ENCODE data around the gene SLC51A. TPM values are rescaled to one million over a fixed set of nuclear protein-coding genes. Genes with fewer than 3 reads are reported as not detected.

The SLC51A gene
- total RNA-seq, 4 donors from 2014 or later, result not detected

DNA sequence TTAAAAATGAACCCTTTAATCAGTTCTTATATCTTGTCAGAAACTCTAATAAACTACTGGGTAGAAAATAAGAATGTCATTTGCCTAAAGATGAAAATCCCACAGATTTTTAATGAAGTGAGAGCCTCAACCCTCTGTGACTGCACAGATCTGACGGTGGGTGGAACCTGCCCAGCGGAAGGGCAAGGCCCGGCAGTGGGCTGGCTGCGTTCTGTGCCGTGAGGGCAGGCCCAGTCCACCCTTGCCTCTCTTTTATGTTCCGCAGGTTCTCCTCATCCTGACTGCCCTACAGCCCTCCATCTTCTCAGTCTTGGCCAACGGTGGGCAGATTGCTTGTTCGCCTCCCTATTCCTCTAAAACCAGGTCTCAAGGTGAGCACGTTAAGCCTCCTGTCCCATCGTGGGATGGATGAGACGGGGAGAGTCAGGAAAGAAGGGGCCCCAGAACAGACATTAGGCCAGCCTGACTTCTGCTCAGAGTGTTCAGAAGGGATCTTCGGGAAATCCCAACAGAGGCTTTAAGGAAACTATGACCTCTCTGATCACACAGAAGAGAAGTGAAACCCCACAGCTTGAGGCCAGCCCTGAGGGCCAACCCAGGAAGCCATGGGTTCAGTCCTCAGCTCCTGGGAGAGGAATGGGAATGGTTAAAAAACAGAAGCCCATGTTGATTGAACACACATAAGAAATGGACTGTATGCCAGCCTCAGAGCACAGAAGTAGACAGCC, 16.0 kb downstream of the SLC51A start:
- 91% methylated on average over 4 to 11 of the region's 12 CpGs for WGBS, 2 donors (ENCODE audit: low coverage in 1 of 2)
- Histone ChIP-seq H3K4me3 (no peak overlapping the region), H3K36me3 (peaks cover 0 to 11% of the 10 kb centered on the region in 2 donors), H3K4me1 (peaks cover 0 to 4% (median 0%) of the 10 kb centered on the region in 3 donors), H3K27ac (no peak overlapping the region), H3K27me3 (no peaks in the 10 kb centered on the region), H3K9me3 (no peaks in the 10 kb centered on the region)
- no peak for TF ChIP-seq EP300 (IDR thresholded peaks at IDR 0.05)
- TF ChIP-seq POLR2AphosphoS5 (IDR thresholded peaks at IDR 0.05), result no peak
- TF ChIP-seq, protein P1, sequence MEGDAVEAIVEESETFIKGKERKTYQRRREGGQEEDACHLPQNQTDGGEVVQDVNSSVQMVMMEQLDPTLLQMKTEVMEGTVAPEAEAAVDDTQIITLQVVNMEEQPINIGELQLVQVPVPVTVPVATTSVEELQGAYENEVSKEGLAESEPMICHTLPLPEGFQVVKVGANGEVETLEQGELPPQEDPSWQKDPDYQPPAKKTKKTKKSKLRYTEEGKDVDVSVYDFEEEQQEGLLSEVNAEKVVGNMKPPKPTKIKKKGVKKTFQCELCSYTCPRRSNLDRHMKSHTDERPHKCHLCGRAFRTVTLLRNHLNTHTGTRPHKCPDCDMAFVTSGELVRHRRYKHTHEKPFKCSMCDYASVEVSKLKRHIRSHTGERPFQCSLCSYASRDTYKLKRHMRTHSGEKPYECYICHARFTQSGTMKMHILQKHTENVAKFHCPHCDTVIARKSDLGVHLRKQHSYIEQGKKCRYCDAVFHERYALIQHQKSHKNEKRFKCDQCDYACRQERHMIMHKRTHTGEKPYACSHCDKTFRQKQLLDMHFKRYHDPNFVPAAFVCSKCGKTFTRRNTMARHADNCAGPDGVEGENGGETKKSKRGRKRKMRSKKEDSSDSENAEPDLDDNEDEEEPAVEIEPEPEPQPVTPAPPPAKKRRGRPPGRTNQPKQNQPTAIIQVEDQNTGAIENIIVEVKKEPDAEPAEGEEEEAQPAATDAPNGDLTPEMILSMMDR (IDR thresholded peaks at IDR 0.05), result no peak
- TF ChIP-seq POLR2A (IDR thresholded peaks at IDR 0.05), result no peak
- ATAC-seq, result no peak

DNA sequence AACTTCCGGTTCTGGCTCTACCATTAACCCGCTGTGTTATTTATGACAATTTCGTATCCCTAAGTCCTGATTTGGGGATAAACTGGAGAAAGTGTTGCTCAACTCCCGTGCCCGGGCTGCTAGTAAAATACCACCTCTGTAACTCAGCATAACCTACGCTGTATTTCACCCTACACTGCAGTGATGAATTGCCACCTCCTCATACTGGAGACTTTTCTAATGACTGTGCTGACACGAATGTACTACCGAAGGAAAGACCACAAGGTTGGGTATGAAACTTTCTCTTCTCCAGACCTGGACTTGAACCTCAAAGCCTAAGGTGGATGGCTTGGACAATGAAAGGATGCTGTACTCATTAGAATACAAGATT, 16.5 kb downstream of the SLC51A start:
- H3K4me1 ChIP-seq, result no peaks in the 10 kb centered on the region
- H3K9me3 ChIP-seq, result no peaks in the 10 kb centered on the region
- H3K4me3 ChIP-seq, result no peak overlapping the region
- H3K27ac ChIP-seq, result no peak overlapping the region
- 80 to 89% methylated on average over 7 to 8 of the region's 8 CpGs for WGBS, 2 donors (ENCODE audit: low coverage in 1 of 2)
- ATAC-seq, result no peak
- TF ChIP-seq, protein P1 (IDR thresholded peaks at IDR 0.05), result no peak
- TF ChIP-seq POLR2A (IDR thresholded peaks at IDR 0.05) (no peak), EP300 (IDR thresholded peaks at IDR 0.05) (no peak), POLR2AphosphoS5 (IDR thresholded peaks at IDR 0.05) (no peak)
- H3K27me3 ChIP-seq, result no peaks in the 10 kb centered on the region
- peaks cover 0 to 17% of the 10 kb centered on the region in 2 donors for H3K36me3 ChIP-seq

DNA sequence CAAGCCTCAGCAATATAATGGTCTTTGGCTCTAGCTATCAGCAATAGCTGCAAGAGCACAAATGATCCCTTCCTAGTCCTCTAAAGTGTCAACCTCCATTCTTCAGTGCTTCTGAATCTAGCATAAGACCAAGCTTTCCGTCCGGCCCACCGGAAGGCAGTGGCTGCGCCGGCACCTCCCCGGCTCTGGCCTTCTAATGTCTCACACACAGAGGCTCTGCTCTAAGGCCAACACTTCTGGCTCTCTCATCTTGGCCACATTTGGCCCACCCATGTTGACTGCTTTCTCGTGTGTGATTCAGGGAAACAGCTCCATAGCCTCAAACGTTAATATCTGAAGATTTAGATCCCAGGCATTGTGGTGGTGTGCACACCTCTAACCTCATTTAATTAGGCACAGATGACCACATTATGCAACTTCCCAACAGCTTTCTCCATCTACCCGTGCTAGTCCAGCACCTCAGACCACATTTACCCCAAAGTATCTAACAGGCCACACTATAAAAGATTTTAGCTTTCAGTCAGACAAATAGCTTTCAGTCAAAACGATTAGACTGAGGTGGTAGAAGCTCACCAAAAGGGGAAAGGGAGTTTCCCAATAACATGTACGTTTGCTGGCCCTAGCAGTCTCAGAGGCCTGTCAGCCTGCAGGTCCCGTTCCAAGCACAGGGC, 19.3 kb downstream of the SLC51A start:
- no peaks in the 10 kb centered on the region for H3K9me3 ChIP-seq
- WGBS, 2 donors (ENCODE audit: low coverage in 1 of 2), result 45 to 49% methylated on average over 4 to 6 of the region's 12 CpGs
- peaks cover 0 to 44% of the 10 kb centered on the region in 2 donors for H3K36me3 ChIP-seq
- ATAC-seq, result peak; percentile 55
- H3K27me3 ChIP-seq, result no peaks in the 10 kb centered on the region
- no peaks in the 10 kb centered on the region for H3K4me1 ChIP-seq
- no peak overlapping the region for H3K4me3 ChIP-seq
- H3K27ac ChIP-seq, result no peak overlapping the region
- no peak for TF ChIP-seq POLR2AphosphoS5 (IDR thresholded peaks at IDR 0.05)
- no peak for TF ChIP-seq EP300 (IDR thresholded peaks at IDR 0.05)
- TF ChIP-seq, protein P1 (IDR thresholded peaks at IDR 0.05), result no peak
- no peak for TF ChIP-seq POLR2A (IDR thresholded peaks at IDR 0.05)

DNA sequence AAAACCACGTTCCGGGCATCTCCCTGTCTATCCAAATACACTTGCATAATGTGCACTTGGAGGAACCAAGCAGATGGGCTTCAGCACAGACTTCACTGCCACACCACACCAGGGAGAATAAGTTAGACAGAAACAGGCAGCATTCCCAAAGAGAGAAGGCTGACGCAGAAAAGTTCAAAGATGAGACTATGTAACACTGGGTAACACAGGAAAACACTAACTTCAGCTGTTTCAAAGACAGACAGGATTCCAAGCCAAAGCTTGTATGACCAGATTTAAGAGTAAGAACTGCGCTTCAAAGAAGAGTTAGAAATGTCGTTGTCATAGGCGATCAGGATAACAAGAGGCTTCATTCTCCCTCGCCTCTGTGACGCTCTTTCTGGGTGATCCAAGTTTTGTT, 19.9 kb downstream of the SLC51A start:
- 64 to 85% methylated on average over 8 of the region's 8 CpGs for whole genome bisulfite sequencing, 2 donors (ENCODE audit: low coverage in 1 of 2)
- no peak for TF ChIP-seq POLR2AphosphoS5 (IDR thresholded peaks at IDR 0.05)
- no peak for TF ChIP-seq POLR2A (IDR thresholded peaks at IDR 0.05)
- TF ChIP-seq, protein P1 (IDR thresholded peaks at IDR 0.05), result no peak
- TF ChIP-seq EP300 (IDR thresholded peaks at IDR 0.05), result no peak
- Histone ChIP-seq H3K4me1 (no peaks in the 10 kb centered on the region), H3K36me3 (peaks cover 0 to 50% of the 10 kb centered on the region in 2 donors), H3K4me3 (no peak overlapping the region), H3K27me3 (no peaks in the 10 kb centered on the region), H3K9me3 (no peaks in the 10 kb centered on the region), H3K27ac (no peak overlapping the region)
- no peak for ATAC-seq

DNA sequence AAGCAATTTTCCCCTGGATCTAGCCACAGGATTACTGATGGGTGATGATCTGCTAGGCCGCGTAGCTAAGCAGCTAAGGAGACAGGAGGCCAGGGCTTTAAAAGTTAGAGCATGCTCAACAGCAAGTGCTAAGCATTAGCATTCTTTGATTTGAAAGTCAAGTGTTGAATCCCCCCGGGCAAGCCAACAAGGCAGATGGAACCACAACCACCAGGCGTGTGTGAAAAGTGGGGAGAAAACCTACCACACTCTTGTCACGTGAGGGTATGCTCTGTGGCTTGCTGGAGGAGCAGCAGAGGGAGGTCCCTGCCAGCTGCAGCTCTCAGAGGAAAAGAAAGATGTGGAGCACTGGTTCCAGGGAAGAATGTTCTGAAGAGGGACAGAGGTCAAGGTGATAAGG, 20.9 kb downstream of the SLC51A start:
- H3K9me3 ChIP-seq, result no peaks in the 10 kb centered on the region
- H3K27me3 ChIP-seq, result no peaks in the 10 kb centered on the region
- TF ChIP-seq, protein P1 (IDR thresholded peaks at IDR 0.05), result no peak
- TF ChIP-seq POLR2A (IDR thresholded peaks at IDR 0.05) (no peak), EP300 (IDR thresholded peaks at IDR 0.05) (no peak), POLR2AphosphoS5 (IDR thresholded peaks at IDR 0.05) (no peak)
- H3K4me3 ChIP-seq, result no peak overlapping the region
- ATAC-seq, result no peak
- H3K4me1 ChIP-seq, result no peaks in the 10 kb centered on the region
- WGBS, 2 donors (ENCODE audit: low coverage in 1 of 2), result 73 to 87% methylated on average over 3 of the region's 5 CpGs
- H3K27ac ChIP-seq, result no peak overlapping the region
- H3K36me3 ChIP-seq, result peaks cover 5 to 60% of the 10 kb centered on the region in 2 donors

Measured in gastroesophageal sphincter (tissue), 4 donors.